ENCODE results near the gene CTNND1.
A peak's percentile ranks its signal among the peaks of the same experiment; 100 is the strongest.
"Not testable (repeated sequence)": the region's sequence is repeated elsewhere in the genome, so short reads cannot be mapped to it uniquely, and the experiment has no call there.

Gene CTNND1

DNA sequence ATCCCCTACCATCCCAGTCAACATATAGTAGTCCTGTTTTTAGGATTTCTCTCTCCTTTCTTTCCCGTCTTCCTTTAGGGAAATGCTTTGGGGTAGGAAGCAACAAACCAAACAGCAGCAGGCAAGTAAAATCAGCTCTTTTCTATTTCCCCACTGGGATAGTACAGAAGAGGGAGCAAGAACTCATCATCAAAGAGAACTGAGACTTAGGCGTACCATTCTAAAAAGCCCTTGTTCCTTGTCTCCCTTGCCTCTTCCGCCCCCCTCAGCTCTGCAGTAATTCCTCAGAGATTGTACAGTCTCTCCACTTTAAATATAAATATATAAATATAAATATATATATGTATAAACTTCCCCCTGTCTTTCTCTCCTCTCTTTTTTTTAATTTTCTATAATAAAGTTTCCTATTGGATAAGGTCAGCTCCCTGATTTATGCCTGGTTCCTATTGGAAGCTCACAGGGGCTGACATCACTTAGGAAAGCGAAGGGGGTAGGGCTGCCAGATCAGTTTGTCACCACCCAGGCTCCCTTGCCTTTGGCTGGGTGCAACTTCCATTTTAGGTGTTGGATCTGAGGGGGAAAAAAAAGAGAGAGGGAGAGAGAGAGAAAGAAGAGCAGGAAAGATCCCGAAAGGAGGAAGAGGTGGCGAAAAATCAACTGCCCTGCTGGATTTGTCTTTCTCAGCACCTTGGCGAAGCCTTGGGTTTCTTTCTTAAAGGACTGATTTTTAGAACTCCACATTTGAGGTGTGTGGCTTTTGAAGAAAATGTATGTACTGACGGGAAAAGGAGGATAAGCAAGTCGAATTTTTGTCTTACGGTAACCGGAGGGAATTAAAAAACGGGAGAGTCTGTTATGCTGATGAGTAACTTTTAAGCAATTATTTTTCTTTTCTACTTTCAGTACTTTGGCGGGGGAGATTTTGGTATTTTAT lies at the start of gene CTNND1:
Gene CTNND1 (plus strand): TSS at position 502 of the 934 bp plus-strand sequence. CDS start 29,677 bp downstream, outside the sequence.
- no peak for DNase-seq

- DNase-seq, result peak; percentile 91
Observed at GRCh38 chr11:57712256-57713150, 49.1 kb upstream of the CTNND1 start, which contains the start of gene TMX2. TSS of gene TMX2 (plus strand) at chr11:57712593. CDS start at chr11:57712619, 26 bp downstream.

DNA sequence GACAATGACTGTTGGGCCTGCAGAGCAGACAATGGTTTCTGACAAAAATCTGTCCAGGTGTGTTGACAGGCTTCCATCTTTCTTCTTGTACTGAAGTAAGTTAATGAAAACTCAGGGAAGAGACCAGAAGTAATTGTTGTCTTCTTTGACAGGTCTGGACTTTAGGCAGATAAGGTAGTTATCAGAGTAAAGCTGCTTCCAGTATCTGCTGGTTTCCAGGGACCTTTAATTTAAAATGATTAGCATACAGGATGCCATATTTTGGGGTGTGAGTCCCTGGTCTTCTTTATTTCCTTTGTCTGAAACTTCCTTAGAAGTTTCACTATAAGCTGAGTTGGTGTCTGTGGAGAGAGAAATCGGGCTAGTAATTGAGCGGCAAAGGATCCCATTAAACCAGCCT lies 47.8 kb upstream of the CTNND1 start:
- DNase-seq, result no peak

GRCh38 chr11:57716726-57717125 lies 44.9 kb upstream of the CTNND1 start:
- DNase-seq, result not testable (repeated sequence)

- no peak for DNase-seq
Observed at GRCh38 chr11:57727185-57727584, 34.4 kb upstream of the CTNND1 start.

- DNase-seq, result no peak
Observed at GRCh38 chr11:57728829-57729228, 32.8 kb upstream of the CTNND1 start.

GRCh38 chr11:57729479-57729878 lies 32.1 kb upstream of the CTNND1 start:
- DNase-seq, result no peak

- DNase-seq, result no peak
Observed at GRCh38 chr11:57732661-57733060, 28.9 kb upstream of the CTNND1 start.

GRCh38 chr11:57735619-57736298 lies 25.8 kb upstream of the CTNND1 start:
- DNase-seq, result no peak

- DNase-seq, result peak; percentile 95
Observed at GRCh38 chr11:57741132-57742086, 20.2 kb upstream of the CTNND1 start, which contains the start of gene SELENOH. TSS of gene SELENOH (plus strand) at chr11:57741491. CDS start at chr11:57741596, 105 bp downstream.

- DNase-seq, result no peak
Observed at GRCh38 chr11:57742087-57742452, 19.5 kb upstream of the CTNND1 start.

DNA sequence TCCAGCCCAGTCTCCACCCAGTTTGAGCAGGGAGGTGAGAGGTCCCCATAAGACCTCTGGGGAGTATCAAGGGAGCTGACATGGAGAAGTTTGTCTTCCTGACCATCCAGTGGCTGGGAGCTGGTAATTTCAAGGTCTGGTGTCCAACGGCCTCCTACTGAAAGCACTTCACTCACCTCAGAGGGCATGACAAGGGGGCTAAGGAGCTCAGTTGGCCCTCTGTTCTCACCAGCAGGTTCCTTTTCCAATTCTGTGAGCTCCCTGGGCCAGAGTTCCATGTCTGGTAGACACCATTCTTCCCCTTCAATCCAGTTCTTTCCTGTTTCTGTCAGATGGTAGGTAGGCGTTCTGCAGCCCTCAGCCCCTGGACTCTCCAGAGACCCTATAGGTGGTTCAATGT lies 17.2 kb upstream of the CTNND1 start:
- no peak for DNase-seq

GRCh38 chr11:57745206-57745605 lies 16.4 kb upstream of the CTNND1 start:
- DNase-seq, result no peak

DNA sequence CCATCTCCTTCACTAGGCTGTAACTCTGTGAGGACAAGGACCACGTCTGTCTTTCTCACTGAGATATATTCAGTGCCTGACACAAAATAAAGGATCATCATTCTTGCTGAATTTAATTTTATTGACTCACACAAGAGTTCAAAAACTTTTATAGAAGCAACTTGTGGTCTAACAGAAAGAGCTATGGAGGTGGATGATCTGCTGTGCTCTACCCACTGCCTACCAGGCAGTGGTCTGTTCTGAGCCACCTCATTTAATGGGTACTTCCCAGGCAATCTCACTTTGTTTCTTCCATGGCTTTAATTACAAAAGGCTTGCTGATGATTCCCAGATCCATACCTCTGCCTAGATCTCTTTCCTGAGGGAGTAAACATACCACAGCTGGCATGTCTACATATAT lies 14.7 kb upstream of the CTNND1 start:
- DNase-seq, result no peak

DNA sequence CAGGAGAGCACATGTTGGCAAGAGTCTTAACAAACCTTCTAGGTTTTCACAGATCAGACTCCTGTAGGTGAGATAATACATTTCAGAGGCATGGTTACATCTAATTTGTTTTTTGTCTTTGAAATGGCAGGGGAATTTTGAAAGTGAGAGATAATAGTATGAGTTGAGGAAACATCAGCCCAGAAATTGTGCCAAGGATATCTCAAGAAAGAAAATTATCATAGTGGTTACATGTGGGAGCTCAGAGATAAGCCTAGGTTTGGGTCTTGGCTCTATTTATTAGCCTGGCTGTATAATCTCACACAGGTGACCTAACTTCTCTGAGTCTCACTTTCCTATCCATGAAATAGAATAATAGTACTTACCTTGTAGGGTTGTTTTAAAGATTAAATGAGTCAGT lies 10.4 kb upstream of the CTNND1 start:
- no peak for DNase-seq

GRCh38 chr11:57751676-57752253 lies 9.8 kb upstream of the CTNND1 start, which contains the start of gene BTBD18:
TSS of gene BTBD18 (minus strand) at chr11:57751819. CDS start at chr11:57751188, 631 bp downstream.
- no peak for DNase-seq

- DNase-seq, result no peak
Observed at GRCh38 chr11:57752954-57753353, 8.6 kb upstream of the CTNND1 start.

DNA sequence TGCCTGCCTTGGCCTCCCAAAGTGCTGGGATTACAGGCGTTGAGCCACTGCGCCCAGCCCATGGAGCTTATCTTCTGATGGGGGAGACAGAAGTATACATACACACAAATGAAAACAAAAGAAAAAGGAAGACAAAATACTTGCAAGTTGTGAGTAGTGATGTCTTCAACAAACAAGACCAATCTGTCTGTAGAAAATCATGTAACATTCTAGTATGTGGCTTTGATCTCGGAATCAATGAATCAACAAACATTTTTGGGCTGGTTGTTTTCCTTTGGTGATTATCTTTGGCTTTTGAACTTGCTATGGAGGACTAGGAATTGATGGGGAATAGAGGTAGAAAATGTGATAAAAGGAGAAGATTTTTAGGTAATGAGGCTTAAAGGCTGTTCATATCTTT lies 3.4 kb upstream of the CTNND1 start:
- DNase-seq, result no peak

- DNase-seq, result no peak
Observed at GRCh38 chr11:57762235-57762861, 746 bp downstream of the CTNND1 start.

- no peak for DNase-seq
Observed at GRCh38 chr11:57763568-57763967, 2.0 kb downstream of the CTNND1 start.

DNA sequence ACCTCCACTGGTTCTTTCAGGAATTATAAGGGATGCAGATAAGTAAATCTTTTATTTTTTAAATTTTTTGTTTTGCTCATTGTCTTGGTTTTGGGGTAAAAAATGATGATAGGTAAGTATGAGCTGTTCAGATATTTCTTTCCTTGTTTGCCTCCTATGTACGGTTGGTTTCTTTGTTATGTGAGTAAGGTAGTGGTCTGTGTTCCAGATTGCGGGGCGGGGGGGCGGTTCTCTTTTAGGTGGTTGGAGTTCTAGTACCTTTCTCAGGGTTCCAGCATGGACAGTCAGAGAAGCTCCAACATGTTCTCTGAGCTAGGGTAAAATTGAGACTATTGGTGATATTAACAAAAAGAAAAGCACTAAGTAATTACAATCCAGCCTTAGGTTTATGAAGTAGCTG lies 2.4 kb downstream of the CTNND1 start:
- DNase-seq, result no peak

All from activated naive CD4-positive, alpha-beta T cell treated with anti-CD3 and anti-CD28 coated beads, Interleukin-2, amount 50 U/mL, for 16 hours (primary cell).